Endothelial cell (in vitro differentiated cells): ENCODE data around the gene RAB34. TPM values are rescaled to one million over a fixed set of nuclear protein-coding genes. Genes with fewer than 3 reads are reported as not detected.

ENCODE experiments used
- DNase-seq: peaks from one replicate; pipeline ENCODE4 v3.0.0; 2021; ENCODE audit warnings: low spot score
- H3K27ac Mint-ChIP-seq: one replicate; pipeline ENCODE4 v1.8.0; 2021; ENCODE audit warnings: mixed read lengths, inconsistent platforms; ENCODE audit not compliant: unreplicated experiment
- H3K27me3 Mint-ChIP-seq: one replicate; pipeline ENCODE4 v1.8.0; 2021; ENCODE audit warnings: mild to moderate bottlenecking, moderate library complexity, mixed read lengths, inconsistent platforms; ENCODE audit not compliant: unreplicated experiment
- H3K36me3 Mint-ChIP-seq: one replicate; pipeline ENCODE4 v1.8.0; 2021; ENCODE audit warnings: mild to moderate bottlenecking, low read depth, mixed read lengths, inconsistent platforms; ENCODE audit not compliant: unreplicated experiment
- H3K4me1 Mint-ChIP-seq: one replicate; pipeline ENCODE4 v1.8.0; 2021; ENCODE audit warnings: mild to moderate bottlenecking, mixed read lengths, inconsistent platforms; ENCODE audit not compliant: unreplicated experiment
- H3K4me3 Mint-ChIP-seq: one replicate; pipeline ENCODE4 v1.8.0; 2021; ENCODE audit warnings: mild to moderate bottlenecking, mixed read lengths, inconsistent platforms; ENCODE audit not compliant: unreplicated experiment
- H3K9me3 Mint-ChIP-seq: one replicate; pipeline ENCODE4 v1.8.0; 2021; ENCODE audit warnings: mixed read lengths, inconsistent platforms; ENCODE audit not compliant: unreplicated experiment
- total RNA-seq: library from RNA; stranded (reverse); fragmentation: NEBNext Ultra II Directional; extraction: Animal tissue kit (Norgen Biotek cat#: 25700); gene quantifications from one replicate; pipeline ENCODE4 v1.2.1, GENCODE V29; 2021; ENCODE audit not compliant: unreplicated experiment
- TF ChIP-seq, protein P1 (sequence below): fragments of 200-600 bp; sonication (generic); IDR thresholded peaks from one replicate; pipeline ENCODE4 v1.5.0; 2021; ENCODE audit warnings: antibody characterized with exemption; ENCODE audit not compliant: unreplicated experiment

The RAB34 gene
- total RNA-seq, 1 donor from 2014 or later = 72.0 TPM

DNA sequence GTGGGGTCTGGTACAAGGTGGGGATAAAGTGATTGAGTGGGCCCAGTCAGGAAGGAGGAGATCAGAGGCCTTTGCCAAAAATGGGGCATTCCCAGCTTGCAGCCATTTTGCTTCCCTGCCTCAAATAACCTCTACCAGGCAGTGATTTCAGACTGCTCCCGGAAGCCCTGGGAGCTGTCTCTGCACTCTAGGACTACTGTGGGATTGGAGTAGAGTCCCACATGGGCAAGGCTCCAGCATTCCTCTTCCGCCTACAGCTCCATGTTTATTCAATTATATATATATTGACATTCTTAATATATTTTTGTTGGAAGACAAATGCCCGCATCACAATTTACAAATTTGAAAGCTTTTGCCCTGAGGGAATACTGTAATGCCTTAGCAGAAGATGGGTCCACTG, 42.2 kb downstream of the RAB34 start:
- Mint-ChIP-seq H3K27me3 (peaks cover 10% of the 10 kb centered on the region), H3K36me3 (peaks cover 53% of the 10 kb centered on the region), H3K4me3 (peak overlapping the region; percentile 56), H3K4me1 (peaks cover 31% of the 10 kb centered on the region), H3K27ac (peak overlapping the region; percentile 84), H3K9me3 (no peaks in the 10 kb centered on the region)
- TF ChIP-seq, protein P1, sequence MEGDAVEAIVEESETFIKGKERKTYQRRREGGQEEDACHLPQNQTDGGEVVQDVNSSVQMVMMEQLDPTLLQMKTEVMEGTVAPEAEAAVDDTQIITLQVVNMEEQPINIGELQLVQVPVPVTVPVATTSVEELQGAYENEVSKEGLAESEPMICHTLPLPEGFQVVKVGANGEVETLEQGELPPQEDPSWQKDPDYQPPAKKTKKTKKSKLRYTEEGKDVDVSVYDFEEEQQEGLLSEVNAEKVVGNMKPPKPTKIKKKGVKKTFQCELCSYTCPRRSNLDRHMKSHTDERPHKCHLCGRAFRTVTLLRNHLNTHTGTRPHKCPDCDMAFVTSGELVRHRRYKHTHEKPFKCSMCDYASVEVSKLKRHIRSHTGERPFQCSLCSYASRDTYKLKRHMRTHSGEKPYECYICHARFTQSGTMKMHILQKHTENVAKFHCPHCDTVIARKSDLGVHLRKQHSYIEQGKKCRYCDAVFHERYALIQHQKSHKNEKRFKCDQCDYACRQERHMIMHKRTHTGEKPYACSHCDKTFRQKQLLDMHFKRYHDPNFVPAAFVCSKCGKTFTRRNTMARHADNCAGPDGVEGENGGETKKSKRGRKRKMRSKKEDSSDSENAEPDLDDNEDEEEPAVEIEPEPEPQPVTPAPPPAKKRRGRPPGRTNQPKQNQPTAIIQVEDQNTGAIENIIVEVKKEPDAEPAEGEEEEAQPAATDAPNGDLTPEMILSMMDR = no peak
- DNase-seq = no peak

DNA sequence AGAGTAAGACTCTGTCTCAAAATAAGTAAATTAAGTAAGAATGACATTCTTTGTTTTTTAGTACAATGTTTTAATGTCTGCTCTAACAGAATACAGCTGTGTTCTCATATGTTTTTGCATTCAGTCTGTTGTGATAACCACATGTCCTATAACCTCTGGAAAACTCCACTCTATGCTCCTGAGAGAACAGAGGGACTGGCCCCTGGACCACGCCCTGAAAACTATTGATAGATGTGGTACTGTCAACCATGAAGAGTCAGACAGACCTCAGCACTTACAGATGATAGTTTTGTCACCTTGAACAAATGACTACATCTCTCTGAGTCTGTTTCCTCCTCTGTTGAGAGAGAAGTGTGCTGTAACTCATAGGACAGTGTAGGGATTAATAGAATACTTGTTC, 47.8 kb downstream of the RAB34 start:
- H3K4me1 Mint-ChIP-seq = peaks cover 16% of the 10 kb centered on the region
- no peak overlapping the region for H3K4me3 Mint-ChIP-seq
- no peaks in the 10 kb centered on the region for H3K9me3 Mint-ChIP-seq
- H3K27me3 Mint-ChIP-seq = peaks cover 8% of the 10 kb centered on the region
- H3K36me3 Mint-ChIP-seq = peaks cover 37% of the 10 kb centered on the region
- no peak overlapping the region for H3K27ac Mint-ChIP-seq
- TF ChIP-seq, protein P1 = no peak
- DNase-seq = no peak

DNA sequence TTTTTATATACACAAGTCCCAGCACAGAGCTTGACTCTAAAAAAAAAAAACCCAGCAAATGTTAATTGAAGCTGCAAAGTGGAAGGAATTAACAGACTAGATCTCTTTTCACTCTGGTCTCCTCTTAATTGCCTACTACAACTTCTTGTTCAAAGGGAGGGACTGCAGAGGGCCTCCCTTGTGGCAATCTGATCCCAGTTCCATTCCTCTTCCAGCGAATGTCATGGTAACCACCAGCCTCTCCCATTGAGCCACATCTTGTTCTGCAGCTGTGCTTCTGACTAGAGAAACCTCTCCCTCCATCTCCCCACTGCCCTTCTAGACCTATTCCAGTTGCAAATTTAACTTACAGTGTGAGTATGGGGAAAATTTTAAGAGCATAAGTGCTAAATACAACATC, 49.8 kb downstream of the RAB34 start:
- no peaks in the 10 kb centered on the region for H3K9me3 Mint-ChIP-seq
- peaks cover 25% of the 10 kb centered on the region for H3K36me3 Mint-ChIP-seq
- no peak overlapping the region for H3K4me3 Mint-ChIP-seq
- H3K27ac Mint-ChIP-seq = no peak overlapping the region
- TF ChIP-seq, protein P1 = no peak
- H3K4me1 Mint-ChIP-seq = peaks cover 18% of the 10 kb centered on the region
- H3K27me3 Mint-ChIP-seq = peaks cover 4% of the 10 kb centered on the region
- no peak for DNase-seq

DNA sequence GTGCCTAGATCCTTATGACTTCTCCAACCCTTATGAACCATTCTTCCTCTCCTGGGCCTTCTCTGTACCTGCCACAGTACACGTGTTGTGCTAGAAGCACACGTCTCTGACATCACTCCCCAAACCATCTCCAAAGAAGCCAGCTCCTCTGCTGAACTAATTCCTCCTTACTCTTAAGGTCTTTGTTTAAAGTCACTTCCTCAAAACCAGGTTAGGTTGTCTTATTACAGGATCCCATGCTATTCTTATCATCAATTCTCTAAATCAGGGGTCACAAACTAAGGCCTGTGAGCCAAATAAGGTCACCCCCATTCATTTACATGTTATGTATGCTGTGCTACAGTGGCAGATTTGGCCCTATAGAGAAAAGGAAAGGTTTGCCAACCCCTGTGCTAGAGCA, 51.7 kb downstream of the RAB34 start:
- Mint-ChIP-seq H3K9me3 (no peaks in the 10 kb centered on the region), H3K4me3 (no peak overlapping the region), H3K36me3 (peaks cover 23% of the 10 kb centered on the region), H3K4me1 (peaks cover 27% of the 10 kb centered on the region), H3K27ac (no peak overlapping the region), H3K27me3 (peaks cover 9% of the 10 kb centered on the region)
- DNase-seq = no peak
- TF ChIP-seq, protein P1 = no peak

Other genes starting within 250 kb of the RAB34 start
- gene SLC13A2, start 244.2 kb downstream of the RAB34 start, total RNA-seq = not detected
- not detected for gene FOXN1, start 211.5 kb downstream of the RAB34 start, total RNA-seq
- gene UNC119, start 165.2 kb downstream of the RAB34 start, total RNA-seq = 47.2 TPM
- 53.6 TPM for gene PIGS, start 146.3 kb downstream of the RAB34 start, total RNA-seq
- gene ALDOC, start 141.0 kb downstream of the RAB34 start, total RNA-seq = 18.3 TPM
- 28.5 TPM for gene SPAG5, start 118.8 kb downstream of the RAB34 start, total RNA-seq
- 25.1 TPM for gene RSKR, start 103.7 kb downstream of the RAB34 start, total RNA-seq
- 203 TPM for gene BLTP2, start 72.7 kb downstream of the RAB34 start, total RNA-seq
- 52.8 TPM for gene SDF2, start 56.0 kb downstream of the RAB34 start, total RNA-seq
- 87.4 TPM for gene SUPT6H, start 55.7 kb downstream of the RAB34 start, total RNA-seq
- gene PROCA1, start 6.0 kb downstream of the RAB34 start, total RNA-seq = 12.0 TPM
- 1,525 TPM for gene RPL23A, start 2.1 kb upstream of the RAB34 start, total RNA-seq
- gene TLCD1, start 8.4 kb upstream of the RAB34 start, total RNA-seq = 2.4 TPM
- 6.7 TPM for gene NEK8, start 10.9 kb upstream of the RAB34 start, total RNA-seq
- gene TRAF4, start 26.1 kb upstream of the RAB34 start, total RNA-seq = 166 TPM
- 69.9 TPM for gene FAM222B, start 124.9 kb upstream of the RAB34 start, total RNA-seq
- 61.1 TPM for gene ERAL1, start 137.1 kb upstream of the RAB34 start, total RNA-seq
- 156 TPM for gene FLOT2, start 179.9 kb upstream of the RAB34 start, total RNA-seq
- 8.2 TPM for gene DHRS13, start 185.2 kb upstream of the RAB34 start, total RNA-seq
- 56.1 TPM for gene PHF12, start 233.7 kb upstream of the RAB34 start, total RNA-seq